ENCODE measurements around the gene OR51V1.

DNA sequence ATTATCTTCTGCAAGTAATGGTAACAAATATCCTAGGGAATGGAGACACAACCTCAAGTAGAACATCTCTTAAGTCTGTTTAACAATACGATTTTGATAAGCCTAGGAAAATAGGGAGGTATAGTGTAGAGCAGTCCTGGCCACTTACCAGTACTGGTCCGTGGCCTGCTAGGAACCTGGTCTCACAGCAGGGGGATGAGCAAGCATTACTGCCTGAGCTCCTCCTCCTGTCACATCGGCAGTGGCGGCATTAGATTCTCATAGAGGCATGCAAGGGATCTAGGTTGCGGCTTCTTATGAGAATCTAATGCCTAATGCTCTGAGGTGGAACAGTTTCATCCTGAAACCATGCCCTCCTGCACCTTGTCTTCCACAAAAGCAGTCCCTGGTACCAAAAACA, 4.4 kb downstream of the OR51V1 start:
- TF ChIP-seq YY1 (IDR thresholded peaks at IDR 0.05; ENCODE audit: insufficient read depth, insufficient read length) (no peak), ZNF274 (IDR thresholded peaks at IDR 0.05; ENCODE audit: low read depth, low read length) (no peak), SUZ12 (IDR thresholded peaks at IDR 0.05; ENCODE audit: extremely low read depth, insufficient read depth, insufficient read length) (no peak)

Data from NT2/D1 (cell line).